GM18508 (cell line): ENCODE results near the gene KRTAP5-3.
"Not testable (repeated sequence)": the region's sequence is repeated elsewhere in the genome, so short reads cannot be mapped to it uniquely, and the experiment has no call there.

Source experiments
- ATAC-seq: cut with Tn5 transposase; IDR thresholded peaks from one replicate; pipeline ENCODE4 v1.9.1; 2021; ENCODE audit warnings: moderate number of reproducible peaks; ENCODE audit not compliant: insufficient read depth, unreplicated experiment

KRTAP5-3 gene, protein sequence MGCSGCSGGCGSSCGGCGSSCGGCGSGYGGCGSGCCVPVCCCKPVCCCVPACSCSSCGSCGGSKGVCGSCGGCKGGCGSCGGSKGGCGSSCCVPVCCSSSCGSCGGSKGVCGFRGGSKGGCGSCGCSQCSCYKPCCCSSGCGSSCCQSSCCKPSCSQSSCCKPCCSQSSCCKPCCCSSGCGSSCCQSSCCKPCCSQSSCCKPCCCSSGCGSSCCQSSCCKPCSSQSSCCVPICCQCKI

DNA sequence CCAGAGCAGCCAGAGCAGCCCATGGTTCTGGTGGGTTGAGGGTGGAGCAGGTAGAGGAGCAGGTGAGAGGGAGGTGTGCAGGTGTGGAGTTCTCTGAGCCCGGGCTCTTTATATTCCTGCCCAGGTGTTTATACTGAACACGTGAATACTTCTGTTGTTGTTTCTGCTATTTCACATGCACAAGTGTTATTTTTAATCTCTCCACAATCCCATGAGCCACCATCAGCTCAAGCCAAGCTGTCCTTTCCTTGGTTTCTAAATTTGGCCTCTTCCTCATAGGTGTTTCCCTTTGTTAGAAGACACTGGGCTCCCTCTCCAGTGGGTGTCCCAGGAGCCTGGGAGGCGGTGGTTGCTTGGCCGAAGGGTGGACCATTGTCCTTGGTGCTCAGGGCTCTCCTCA, at the start of gene KRTAP5-3:
Gene KRTAP5-3, minus strand, starts transcription at position 101 of the 400 bp plus-strand sequence. Its CDS starts 78 bp downstream, at position 23.
- ATAC-seq, result no peak

DNA sequence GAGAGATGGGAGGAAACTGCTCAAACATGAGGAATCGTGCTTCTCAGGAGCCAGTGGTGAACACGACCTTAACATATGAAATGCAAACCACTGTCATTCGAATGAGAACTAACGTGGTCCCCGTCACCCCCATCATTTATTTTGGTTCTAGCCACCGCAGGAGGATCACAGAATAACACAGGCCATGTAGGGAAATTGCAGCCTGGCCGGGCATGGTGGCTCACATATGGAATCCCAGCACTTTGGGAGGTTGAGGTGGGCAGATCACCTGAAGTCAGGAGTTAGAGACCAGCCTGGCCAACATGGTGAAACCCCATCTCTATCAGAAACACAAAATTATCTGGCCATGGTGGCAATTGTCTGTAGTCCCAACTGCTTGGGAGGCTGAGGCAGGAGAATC, 48.4 kb upstream of the KRTAP5-3 start:
- no peak for ATAC-seq

DNA sequence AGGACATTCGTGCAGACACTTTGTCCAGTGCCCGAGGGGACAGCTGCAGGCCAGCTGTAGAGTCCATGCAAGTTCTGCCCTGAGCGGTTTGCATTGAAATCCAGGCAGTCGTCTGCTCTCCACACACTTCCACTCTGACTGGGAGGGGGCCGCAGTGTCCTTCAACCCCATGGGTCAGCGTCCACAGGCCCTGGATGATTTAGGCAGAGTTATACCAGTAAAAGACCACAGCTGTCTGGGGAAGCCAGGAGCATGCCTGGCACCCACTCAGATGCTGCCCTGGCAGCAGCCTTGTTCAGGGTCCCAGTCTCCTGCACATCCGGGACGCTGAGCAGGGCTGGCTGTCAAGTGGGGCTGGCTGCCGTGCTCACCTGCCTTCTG, 47.8 kb upstream of the KRTAP5-3 start:
- no peak for ATAC-seq

DNA sequence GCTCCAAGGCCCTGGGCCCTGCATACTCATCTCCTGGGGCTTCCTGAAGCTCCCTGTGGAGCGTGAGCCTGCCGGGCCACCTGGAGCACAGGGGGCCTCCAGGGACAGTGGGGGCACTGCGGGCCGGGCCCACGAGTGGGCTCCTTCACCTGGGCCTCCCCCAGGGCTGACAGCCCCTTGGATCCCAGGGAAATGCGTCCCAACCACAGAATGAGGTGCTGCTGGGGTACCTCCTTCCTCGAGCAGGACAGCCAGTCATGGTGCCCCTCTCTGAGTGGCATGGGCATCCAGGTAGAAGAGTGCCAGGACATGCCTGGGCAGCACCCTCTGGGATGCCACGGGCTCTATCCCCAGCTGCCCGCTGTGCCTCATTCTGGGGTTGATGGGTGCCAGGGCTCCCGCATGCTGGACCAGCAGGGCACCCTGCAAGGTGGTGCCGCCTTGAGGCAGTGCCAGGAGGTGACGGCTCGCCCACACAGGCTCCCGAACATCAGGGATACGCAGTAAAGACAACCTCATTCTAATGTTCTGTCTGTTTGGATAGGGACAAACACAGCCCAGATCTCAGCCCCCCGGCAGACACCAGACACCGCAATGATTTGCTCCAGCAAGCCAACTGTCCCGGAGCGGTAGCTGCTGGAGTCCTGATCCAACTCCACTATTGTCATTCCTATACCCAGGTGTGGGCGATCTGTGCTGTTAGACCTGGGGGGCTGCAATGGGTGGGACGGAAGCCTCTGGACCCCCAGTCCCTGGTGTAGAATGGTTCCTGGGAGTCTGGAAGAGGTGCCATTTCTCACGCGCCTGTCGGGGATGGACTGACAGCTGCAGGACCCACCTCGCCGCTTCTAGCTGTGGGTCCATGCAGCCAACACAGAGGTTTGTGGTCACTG, 47.2 kb upstream of the KRTAP5-3 start:
- no peak for ATAC-seq

DNA sequence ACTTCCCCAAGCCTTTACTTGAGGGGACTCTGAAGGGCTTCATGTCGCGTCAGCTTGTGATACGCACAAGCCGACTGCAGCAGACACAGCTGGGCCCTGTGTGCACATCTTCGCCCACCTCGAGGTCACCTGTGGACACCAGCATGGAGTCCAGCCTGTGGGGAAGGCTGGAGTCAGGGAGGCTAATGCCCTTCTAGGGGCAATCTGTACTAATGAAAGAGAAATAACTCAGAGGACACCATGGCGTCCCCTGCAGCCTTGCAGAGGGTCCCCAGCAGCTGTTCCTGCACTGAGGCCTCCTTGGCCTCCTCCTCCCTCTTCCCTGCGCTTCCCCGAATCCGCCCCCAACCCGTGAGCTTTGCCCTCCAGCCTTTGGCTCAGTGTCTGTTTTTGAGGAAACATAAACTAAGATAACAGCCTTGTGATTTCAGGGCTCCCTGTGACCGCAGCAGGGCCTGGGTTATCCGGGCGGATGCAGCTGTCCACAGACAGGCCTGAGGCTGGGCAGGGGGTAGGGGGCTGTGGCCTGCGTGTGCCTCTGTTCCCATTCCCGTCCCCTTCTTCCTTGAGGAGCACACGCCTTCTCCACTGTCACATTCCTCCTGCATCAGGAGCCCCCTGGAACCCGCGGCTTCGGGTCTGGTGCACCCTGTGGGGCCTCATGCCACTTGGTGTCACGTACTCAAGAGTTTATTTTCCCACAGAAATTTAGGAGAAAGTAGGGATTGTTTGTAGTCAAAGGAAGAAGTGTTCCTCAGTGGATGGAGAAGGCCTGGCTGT, 46.3 kb upstream of the KRTAP5-3 start:
- no peak for ATAC-seq

DNA sequence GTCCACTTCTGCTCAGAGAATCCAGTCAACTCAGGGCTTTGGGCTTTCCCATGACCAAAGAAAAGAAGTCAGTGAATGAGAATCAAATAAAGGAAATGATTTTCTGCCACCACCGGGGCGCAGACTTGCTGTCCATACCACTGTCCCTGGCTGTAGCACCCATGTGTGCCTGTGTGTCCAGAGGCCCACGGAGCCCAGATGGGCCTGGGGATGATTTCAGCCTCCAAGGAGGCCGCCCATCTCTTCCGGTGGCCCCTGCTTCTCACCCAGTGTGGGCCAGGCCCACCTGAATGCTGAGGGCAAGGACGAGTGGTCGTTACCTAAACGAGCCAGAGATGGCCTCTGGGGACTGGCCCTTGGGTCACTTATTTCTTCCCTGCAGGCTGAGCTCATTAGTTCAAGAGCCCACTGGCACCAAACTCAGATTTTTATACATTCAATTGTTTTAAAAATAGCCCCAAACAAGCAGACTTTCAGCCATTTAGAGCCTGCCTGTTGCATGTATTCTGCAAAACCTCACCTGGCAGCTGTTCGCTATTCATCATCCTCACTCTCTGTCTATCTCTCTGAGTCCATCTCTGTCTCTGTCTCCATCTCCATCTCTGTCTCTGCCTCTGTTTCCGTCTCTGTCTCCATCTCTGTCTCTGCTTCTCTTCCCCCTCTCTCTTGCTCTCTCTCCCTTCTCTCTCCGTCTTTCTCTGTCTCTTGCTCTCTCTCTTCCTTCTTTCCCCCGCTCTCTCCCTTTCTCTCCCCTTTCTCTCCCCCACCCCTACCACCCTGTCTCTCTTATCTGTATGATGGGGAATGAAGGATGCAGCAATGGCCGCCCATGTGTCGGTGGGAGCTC, 45.5 kb upstream of the KRTAP5-3 start:
- no peak for ATAC-seq

DNA sequence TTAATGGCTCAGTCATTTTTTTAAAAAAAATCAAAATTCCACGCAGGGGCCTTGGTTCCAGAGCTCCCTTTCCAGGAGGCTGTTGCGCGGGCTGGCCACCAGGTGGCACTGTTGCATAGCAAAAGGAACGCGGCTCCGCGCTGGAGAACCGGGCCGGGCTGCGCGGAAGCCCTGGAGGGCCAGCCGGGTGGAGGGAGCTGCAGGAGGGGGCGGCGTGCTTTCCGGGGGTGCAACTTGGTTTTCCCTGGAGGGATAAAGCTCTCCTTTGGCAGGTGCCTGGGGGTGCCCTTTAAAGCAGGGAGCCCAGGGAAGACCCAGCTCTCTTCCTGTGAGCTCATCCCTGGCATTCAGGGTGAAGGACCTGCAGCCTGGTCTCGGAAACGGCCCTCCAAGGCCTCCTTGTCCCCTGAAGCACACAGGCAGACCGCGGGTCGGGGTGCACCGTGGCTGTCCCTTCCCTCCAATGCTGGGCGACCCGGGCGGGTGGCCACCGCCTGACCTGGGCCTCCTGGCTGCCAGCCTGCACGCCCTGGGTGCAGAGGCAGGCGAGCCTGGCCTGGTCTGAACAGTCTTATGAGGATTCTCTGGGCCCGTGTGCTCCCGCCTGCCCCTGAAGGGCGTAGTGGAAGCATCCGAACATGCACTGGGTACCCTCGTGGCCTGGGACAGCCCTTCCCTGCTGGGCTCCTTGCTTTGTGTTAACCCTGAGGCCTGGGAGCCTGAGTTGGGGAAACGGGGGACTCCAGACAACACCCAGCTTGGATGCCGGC, 44.7 kb upstream of the KRTAP5-3 start:
- no peak for ATAC-seq

DNA sequence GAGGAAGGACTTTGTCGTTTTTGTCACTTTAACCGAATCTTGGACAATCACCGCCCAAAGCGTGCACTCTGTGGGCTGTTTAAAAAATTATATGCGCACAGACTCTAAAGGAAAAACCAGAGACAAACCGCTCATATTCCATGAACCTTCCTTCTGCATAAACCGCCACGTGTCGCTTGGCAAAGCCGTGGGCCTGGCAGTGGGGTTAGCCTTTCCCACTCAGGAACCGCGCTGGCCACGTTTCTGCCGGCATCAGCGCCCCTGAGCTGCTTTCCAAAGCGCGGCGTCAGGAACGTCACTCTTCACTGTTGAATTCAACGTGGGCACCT, 44.1 kb upstream of the KRTAP5-3 start:
- no peak for ATAC-seq

DNA sequence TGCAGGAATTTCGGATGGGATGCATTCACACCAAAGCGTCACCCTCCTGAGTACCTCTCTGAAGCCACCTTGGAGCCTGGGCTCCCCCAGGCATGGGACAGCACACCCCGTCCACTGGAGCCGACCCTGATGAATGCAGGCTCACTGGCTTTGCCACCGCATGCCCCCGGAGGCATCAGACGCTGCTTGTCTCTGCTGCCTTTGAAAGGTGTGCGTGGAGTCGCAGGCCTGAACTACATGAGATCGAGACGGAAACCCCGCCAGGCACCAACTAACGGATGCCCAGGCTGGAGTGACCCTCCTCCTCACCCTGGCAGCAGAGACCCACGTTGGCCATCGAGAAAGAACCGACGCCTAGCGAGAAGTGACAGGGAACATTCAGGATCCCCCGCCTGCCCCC, 43.8 kb upstream of the KRTAP5-3 start:
- ATAC-seq, result no peak

DNA sequence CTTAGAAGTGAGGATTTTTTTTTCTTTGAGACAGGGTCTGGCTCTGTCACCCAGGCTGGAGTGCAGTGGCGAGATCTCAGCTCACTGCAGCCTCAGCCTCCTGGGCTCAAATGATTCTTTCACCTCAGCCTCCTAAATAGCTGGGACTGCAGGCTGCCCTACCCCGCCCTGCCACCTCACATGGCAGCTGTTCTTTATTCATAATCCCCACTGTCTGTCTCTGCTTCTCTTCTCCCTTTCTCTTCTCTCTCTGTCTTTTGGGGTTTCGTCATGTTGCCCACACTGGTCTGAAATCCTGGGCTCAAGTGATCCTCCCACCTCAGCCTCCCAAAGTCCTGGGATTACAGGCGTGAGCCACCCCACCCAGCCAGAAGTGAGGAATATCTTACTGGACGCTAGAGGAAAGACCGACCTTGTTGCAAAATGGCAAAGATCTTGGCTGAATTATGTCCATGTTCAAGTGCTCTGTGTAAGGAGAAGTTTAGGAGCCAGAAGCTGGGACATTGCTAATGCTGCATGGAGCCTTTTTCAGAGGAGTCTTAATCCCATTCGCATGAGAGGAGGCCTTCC, 43.2 kb upstream of the KRTAP5-3 start:
- no peak for ATAC-seq

DNA sequence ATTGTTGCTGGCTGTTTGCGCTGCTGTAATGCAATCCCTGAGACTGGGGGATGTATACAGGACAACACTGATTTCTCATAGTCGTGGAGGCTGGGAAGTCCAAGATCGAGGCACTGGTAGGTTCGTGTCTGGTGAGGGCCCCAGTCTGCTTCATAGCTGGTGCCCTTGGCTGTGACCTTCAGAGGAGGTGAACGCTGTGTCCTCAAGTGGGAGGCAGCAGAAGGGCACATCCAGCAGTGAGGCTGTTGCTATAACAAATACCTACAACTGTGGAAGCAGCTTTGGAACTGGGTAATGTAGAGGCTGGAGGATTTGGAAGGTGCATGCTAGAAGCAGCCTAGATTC, 42.6 kb upstream of the KRTAP5-3 start:
- no peak for ATAC-seq

DNA sequence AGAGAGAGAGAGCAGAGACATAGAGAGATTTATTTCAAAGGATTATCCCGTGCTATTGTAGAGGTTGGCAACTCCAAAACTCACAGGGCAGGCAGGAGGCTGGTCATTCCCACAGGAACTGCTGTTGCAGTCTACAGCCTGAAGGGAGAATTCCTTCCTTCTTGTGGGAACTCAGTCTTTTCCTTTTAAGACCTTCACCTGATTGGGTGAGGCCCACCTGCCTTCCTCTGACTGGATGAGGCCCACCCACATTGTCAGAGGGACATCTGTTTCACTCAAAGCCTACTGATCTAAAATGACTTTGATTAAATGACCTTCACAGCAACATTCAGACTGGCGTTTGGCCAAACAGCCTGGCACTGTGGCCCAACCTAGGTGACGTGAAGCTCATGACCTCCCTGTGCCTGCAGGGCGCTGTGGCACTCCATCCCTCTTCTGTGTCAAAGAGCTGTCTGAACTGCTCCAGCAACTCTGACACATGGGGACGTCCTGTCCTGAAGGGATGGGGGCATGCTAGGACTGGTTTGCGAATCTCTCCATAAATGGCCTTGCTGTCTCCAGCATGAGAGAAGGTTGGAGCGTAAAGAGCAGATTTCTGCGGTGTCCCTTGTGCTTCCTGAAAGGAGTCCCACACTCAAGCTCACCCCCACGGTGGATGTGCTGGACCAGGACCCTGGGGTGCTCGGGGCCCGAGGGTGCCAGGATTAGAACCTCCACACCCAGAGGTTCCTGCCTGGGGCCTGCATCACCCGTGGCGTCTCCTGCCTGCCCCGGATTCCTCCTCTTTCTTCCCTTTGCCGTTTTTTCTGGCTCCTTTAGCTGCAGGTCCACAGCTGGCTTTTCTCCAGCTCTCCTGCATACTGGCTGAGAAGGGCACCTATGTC, 42.0 kb upstream of the KRTAP5-3 start:
- no peak for ATAC-seq

DNA sequence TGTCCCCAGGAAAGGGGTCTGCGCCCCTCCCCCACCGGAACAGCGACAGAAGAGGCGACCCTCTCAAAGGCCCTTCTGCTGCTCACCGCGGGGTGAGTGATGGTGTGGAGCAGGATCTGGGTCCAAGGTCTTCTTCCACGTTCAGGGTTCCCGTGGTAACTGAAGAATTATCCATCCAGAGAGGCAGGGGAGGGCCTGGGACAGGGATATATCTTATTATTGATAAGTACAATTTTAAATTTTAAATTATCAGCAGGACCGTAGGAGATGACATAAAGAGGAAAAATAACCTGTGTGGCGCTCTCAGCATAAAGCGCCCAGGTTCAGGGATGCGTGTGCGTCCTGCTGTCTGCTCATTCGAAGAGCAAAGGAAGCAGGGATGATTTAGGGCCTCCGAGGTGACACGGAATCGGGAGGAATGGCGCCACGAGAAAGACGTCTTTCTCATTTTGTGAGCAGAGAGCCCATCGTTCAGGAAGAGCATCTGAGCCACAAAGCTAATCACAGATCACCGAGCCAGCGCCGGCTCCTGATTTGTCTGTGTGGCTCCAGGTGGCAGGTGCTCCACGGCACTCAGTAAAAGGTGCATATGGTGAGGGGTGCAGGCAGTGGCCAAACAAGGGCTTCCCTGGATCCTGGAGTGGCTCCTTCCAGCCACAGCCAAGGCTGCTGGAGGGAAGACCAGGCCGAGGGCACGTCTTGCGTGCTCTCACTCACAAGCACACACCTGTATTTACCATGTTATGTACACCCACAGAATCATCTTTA, 40.6 kb upstream of the KRTAP5-3 start:
- ATAC-seq, result no peak

DNA sequence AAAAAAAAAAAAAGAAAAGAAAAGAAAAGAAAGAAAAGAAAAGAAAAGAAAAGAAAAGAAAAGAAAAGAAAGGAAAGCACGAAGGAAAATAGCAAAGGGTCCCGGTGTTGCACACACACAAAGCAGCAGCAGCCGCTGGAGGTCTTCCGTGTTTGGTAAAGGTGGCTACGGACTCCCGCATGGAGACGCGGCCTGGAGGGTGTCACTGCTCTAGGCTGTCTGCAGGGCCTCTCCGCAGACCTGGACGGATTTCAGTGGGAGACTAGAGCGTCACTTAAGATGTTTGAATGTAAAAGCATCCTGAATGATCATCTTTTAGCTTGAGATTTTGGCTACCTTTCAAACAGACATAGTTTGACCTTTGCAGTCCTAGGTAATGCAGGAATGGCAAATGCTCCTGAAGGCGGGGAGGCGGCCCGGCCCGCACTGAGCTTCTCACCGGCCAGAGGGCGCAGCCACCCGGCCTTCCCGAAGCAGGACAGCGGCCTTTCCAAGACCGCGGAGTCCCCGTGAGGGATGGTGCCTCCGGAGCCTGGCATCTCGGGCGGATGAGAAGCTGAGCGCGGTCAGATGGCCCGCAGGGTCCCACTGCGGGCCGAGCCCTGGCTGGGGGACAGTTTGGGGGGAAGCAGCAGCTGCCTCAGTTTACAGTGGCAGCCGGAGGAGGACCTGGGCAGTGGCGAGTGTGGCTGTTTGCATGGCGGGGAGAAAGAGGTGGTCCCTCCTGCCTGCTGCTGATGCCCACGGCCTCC, 39.8 kb upstream of the KRTAP5-3 start:
- no peak for ATAC-seq

DNA sequence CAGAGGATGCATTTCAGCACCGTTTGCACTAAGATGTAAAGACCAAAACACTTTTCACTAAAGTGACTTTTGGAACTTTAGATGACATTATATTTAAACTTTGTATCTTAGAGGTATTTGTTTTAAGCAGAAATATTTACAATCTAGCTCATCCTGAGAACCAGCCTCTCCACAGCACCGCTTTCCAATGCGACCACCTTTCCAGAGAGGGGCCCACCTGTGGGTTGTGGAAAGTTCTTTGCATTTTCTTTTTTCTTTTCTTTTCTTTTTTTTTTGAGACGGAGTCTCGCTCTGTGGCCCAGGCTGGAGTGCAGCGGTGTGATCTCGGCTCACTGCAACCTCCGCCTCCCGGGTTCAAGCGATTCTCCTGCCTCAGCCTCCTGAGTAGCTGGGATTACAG, 38.3 kb upstream of the KRTAP5-3 start:
- ATAC-seq, result not testable (repeated sequence)

DNA sequence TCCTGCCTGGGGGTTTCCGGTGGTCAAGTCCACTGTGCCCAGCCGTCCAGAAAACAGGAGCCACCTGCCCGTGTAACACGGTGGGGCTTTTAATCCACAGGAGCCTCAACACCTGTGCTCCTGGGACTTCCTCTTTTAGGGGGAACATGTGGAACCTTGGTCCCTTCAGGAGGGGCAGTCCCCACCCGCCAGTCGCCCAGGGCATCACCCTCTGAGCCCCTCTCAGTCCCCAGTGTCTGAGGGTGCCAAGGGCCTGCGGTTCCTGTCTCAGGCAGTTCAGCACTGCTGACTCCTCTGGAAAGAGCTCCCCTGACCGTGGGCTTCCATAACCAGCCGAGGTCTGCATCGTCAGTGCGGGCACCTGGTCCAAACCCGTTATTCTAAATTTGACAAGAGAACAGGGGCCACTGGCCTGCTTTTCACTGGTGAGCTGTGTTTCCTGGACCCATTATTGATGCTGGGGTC, 37.1 kb upstream of the KRTAP5-3 start:
- ATAC-seq, result no peak
